ENCODE measurements around the gene DENND4A. TPM values are rescaled to one million over a fixed set of nuclear protein-coding genes. Genes with fewer than 3 reads are reported as not detected.

DENND4A gene
- total RNA-seq, 4 donors from 2014 or later: 21.6 to 54.0 (median 35.9) TPM

GRCh38 chr15:65651831-65652749 lies 140.0 kb downstream of the DENND4A start:
- Histone ChIP-seq H3K4me1 (no peaks in the 10 kb centered on the region), H3K36me3 (peaks cover 0 to 59% (median 0%) of the 10 kb centered on the region in 3 donors), H3K27ac (no peak overlapping the region), H3K9me3 (no peaks in the 10 kb centered on the region), H3K4me3 (no peak overlapping the region), H3K27me3 (no peaks in the 10 kb centered on the region)
- TF ChIP-seq CTCF (IDR thresholded peaks at IDR 0.05) (no peak), POLR2A (IDR thresholded peaks at IDR 0.05) (no peak), EP300 (IDR thresholded peaks at IDR 0.05) (no peak)
- no peak for DNase-seq (ENCODE audit: low spot score in 2 of 2)
- 69 to 83% methylated on average over 11 of the region's 11 CpGs for WGBS, 2 donors

DNA sequence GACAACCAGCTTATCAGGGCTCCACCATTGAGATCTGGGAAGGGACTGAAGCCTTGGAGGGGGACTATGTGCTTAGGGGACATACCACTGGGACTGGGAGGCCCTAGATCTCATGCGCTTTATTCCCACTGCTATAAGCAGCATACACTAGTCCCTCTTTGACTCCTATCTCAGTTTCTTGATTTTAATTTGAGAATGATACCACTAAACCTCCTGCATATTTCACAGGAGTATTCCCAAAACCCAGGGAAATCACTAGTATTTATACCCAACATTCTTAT lies 141.1 kb downstream of the DENND4A start:
- TF ChIP-seq POLR2A (IDR thresholded peaks at IDR 0.05) (no peak), CTCF (IDR thresholded peaks at IDR 0.05) (no peak), EP300 (IDR thresholded peaks at IDR 0.05) (no peak)
- H3K4me3 ChIP-seq: no peak overlapping the region
- no peak for DNase-seq (ENCODE audit: low spot score in 2 of 2)
- H3K4me1 ChIP-seq: no peaks in the 10 kb centered on the region
- 94 to 100% methylated on average over 1 of the region's 1 CpG for WGBS, 2 donors
- no peak overlapping the region for H3K27ac ChIP-seq
- peaks cover 0 to 55% (median 0%) of the 10 kb centered on the region in 3 donors for H3K36me3 ChIP-seq
- no peaks in the 10 kb centered on the region for H3K27me3 ChIP-seq
- no peaks in the 10 kb centered on the region for H3K9me3 ChIP-seq

GRCh38 chr15:65650312-65651041 lies 141.6 kb downstream of the DENND4A start:
- Histone ChIP-seq H3K36me3 (peaks cover 0 to 50% (median 0%) of the 10 kb centered on the region in 3 donors), H3K27ac (no peak overlapping the region), H3K9me3 (no peaks in the 10 kb centered on the region), H3K4me1 (no peaks in the 10 kb centered on the region), H3K4me3 (no peak overlapping the region), H3K27me3 (no peaks in the 10 kb centered on the region)
- no peak for DNase-seq (ENCODE audit: low spot score in 2 of 2)
- TF ChIP-seq CTCF (IDR thresholded peaks at IDR 0.05) (no peak), EP300 (IDR thresholded peaks at IDR 0.05) (no peak), POLR2A (IDR thresholded peaks at IDR 0.05) (no peak)
- 93% methylated on average over 11 to 12 of the region's 12 CpGs for WGBS, 2 donors

GRCh38 chr15:65646486-65646885 lies 145.6 kb downstream of the DENND4A start:
- Histone ChIP-seq H3K27me3 (no peaks in the 10 kb centered on the region), H3K36me3 (peaks cover 0 to 23% (median 0%) of the 10 kb centered on the region in 3 donors), H3K4me1 (no peaks in the 10 kb centered on the region), H3K9me3 (no peaks in the 10 kb centered on the region), H3K4me3 (no peak overlapping the region), H3K27ac (no peak overlapping the region)
- 85 to 95% methylated on average over 4 of the region's 4 CpGs for WGBS, 2 donors
- DNase-seq (ENCODE audit: low spot score in 2 of 2): no peak
- no peak for TF ChIP-seq POLR2A (IDR thresholded peaks at IDR 0.05)
- no peak for TF ChIP-seq EP300 (IDR thresholded peaks at IDR 0.05)
- TF ChIP-seq CTCF (IDR thresholded peaks at IDR 0.05): no peak

GRCh38 chr15:65645392-65645791 lies 146.7 kb downstream of the DENND4A start:
- 86 to 89% methylated on average over 4 of the region's 4 CpGs for WGBS, 2 donors
- TF ChIP-seq CTCF (IDR thresholded peaks at IDR 0.05): no peak
- TF ChIP-seq POLR2A (IDR thresholded peaks at IDR 0.05): no peak
- no peak for TF ChIP-seq EP300 (IDR thresholded peaks at IDR 0.05)

More at GRCh38 chr15:65645392-65645791, 146.7 kb downstream of the DENND4A start:
- DNase-seq (ENCODE audit: low spot score in 2 of 2): no peak
- no peaks in the 10 kb centered on the region for H3K27me3 ChIP-seq
- H3K4me3 ChIP-seq: no peak overlapping the region
- peaks cover 0 to 12% (median 0%) of the 10 kb centered on the region in 3 donors for H3K36me3 ChIP-seq
- H3K9me3 ChIP-seq: no peaks in the 10 kb centered on the region
- no peaks in the 10 kb centered on the region for H3K4me1 ChIP-seq
- H3K27ac ChIP-seq: no peak overlapping the region

All from tibial nerve (tissue), 4 donors.